ENCODE results near the gene ST6GALNAC5. TPM values are rescaled to one million over a fixed set of nuclear protein-coding genes. Genes with fewer than 3 reads are reported as not detected.

The ST6GALNAC5 gene
- total RNA-seq, 4 donors from 2014 or later = 5.3 to 8.7 (median 8.2) TPM

GRCh38 chr1:76951153-76951552, 83.9 kb downstream of the ST6GALNAC5 start:
- DNase-seq (ENCODE audit: extremely low spot score) = no peak
- Histone ChIP-seq H3K36me3 (no peaks in the 10 kb centered on the region), H3K4me3 (no peak overlapping the region), H3K27ac (replicated peaks in 1 of 4) (no peak overlapping the region), H3K27me3 (no peaks in the 10 kb centered on the region), H3K9me3 (no peaks in the 10 kb centered on the region), H3K4me1 (no peaks in the 10 kb centered on the region)
- WGBS = 78% methylated on average over 2 of the region's 2 CpGs
- intact Hi-C loops (cut with DNase I) = no loop called here
- TF ChIP-seq POLR2A (IDR thresholded peaks at IDR 0.05; ENCODE audit: low read depth) = no peak
- TF ChIP-seq, protein P1, sequence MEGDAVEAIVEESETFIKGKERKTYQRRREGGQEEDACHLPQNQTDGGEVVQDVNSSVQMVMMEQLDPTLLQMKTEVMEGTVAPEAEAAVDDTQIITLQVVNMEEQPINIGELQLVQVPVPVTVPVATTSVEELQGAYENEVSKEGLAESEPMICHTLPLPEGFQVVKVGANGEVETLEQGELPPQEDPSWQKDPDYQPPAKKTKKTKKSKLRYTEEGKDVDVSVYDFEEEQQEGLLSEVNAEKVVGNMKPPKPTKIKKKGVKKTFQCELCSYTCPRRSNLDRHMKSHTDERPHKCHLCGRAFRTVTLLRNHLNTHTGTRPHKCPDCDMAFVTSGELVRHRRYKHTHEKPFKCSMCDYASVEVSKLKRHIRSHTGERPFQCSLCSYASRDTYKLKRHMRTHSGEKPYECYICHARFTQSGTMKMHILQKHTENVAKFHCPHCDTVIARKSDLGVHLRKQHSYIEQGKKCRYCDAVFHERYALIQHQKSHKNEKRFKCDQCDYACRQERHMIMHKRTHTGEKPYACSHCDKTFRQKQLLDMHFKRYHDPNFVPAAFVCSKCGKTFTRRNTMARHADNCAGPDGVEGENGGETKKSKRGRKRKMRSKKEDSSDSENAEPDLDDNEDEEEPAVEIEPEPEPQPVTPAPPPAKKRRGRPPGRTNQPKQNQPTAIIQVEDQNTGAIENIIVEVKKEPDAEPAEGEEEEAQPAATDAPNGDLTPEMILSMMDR (IDR thresholded peaks at IDR 0.05) = no peak

GRCh38 chr1:76955652-76956051, 88.4 kb downstream of the ST6GALNAC5 start:
- Histone ChIP-seq H3K27ac (replicated peaks in 1 of 4) (no peak overlapping the region), H3K4me1 (no peaks in the 10 kb centered on the region), H3K36me3 (no peaks in the 10 kb centered on the region), H3K4me3 (no peak overlapping the region), H3K9me3 (no peaks in the 10 kb centered on the region), H3K27me3 (no peaks in the 10 kb centered on the region)
- no peak for TF ChIP-seq EP300 (IDR thresholded peaks at IDR 0.05)
- TF ChIP-seq POLR2A (IDR thresholded peaks at IDR 0.05; ENCODE audit: low read depth) = no peak
- TF ChIP-seq POLR2AphosphoS5 (IDR thresholded peaks at IDR 0.05) = no peak
- TF ChIP-seq, protein P1 (IDR thresholded peaks at IDR 0.05) = no peak
- DNase-seq (ENCODE audit: extremely low spot score) = no peak
- intact Hi-C loops (cut with DNase I) = no loop called here

DNA sequence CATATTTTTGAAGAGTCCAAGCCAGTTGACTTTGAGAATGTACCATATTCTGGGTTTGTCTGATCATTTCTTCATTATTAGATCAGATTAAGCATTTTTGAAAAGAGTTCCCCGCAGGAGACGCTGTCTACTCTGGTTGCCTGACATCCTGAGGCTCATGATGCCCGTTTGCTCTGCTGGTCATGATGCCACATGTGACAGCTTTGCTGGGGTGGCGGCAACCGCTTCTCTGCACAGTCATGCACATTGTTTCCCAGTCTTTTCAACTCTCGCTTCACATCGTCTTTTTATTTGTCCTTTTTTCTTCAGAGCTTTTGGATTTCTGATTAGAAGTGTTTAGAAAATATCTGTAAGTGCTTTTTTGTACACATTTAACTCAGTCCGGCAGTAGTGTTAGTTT, 90.7 kb downstream of the ST6GALNAC5 start:
- H3K27me3 ChIP-seq = no peaks in the 10 kb centered on the region
- no peak for DNase-seq (ENCODE audit: extremely low spot score)
- no peaks in the 10 kb centered on the region for H3K4me1 ChIP-seq
- no peaks in the 10 kb centered on the region for H3K36me3 ChIP-seq
- H3K27ac ChIP-seq (replicated peaks in 1 of 4) = no peak overlapping the region
- no peak for TF ChIP-seq EP300 (IDR thresholded peaks at IDR 0.05)
- TF ChIP-seq, protein P1 (IDR thresholded peaks at IDR 0.05) = no peak
- TF ChIP-seq POLR2AphosphoS5 (IDR thresholded peaks at IDR 0.05) = no peak
- TF ChIP-seq POLR2A (IDR thresholded peaks at IDR 0.05; ENCODE audit: low read depth) = no peak
- intact Hi-C loops (cut with DNase I) = no loop called here
- 94% methylated on average over 8 of the region's 8 CpGs for WGBS
- no peak overlapping the region for H3K4me3 ChIP-seq
- no peaks in the 10 kb centered on the region for H3K9me3 ChIP-seq

DNA sequence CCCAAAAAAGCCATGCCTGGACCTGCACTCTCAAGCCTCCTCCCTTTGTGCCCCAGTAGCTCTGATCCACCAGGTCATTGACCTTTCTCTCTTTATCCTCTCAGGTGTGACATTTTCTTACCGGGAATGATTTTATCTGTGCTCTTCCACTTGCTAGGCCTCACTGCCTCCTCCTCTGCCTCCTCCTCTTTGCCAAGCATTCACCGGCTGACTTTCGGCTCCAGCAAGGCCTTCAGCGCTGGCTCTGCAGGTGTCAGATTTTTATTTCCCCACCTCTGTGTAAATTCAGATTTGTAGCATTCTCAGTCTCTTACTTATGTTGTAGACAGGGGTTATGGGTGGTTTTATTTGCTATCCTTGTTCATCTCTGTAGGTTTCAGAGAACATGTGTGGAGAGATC, 91.5 kb downstream of the ST6GALNAC5 start:
- intact Hi-C loops (cut with DNase I) = no loop called here
- no peak for DNase-seq (ENCODE audit: extremely low spot score)
- TF ChIP-seq POLR2AphosphoS5 (IDR thresholded peaks at IDR 0.05) (no peak), EP300 (IDR thresholded peaks at IDR 0.05) (no peak), POLR2A (IDR thresholded peaks at IDR 0.05; ENCODE audit: low read depth) (no peak)
- TF ChIP-seq, protein P1 (IDR thresholded peaks at IDR 0.05) = no peak
- Histone ChIP-seq H3K4me3 (no peak overlapping the region), H3K27ac (replicated peaks in 1 of 4) (no peak overlapping the region), H3K4me1 (no peaks in the 10 kb centered on the region), H3K9me3 (peaks cover 0 to under 1% (median 0%) of the 10 kb centered on the region in 4 donors), H3K27me3 (no peaks in the 10 kb centered on the region), H3K36me3 (no peaks in the 10 kb centered on the region)
- WGBS = 95% methylated on average over 4 of the region's 4 CpGs

DNA sequence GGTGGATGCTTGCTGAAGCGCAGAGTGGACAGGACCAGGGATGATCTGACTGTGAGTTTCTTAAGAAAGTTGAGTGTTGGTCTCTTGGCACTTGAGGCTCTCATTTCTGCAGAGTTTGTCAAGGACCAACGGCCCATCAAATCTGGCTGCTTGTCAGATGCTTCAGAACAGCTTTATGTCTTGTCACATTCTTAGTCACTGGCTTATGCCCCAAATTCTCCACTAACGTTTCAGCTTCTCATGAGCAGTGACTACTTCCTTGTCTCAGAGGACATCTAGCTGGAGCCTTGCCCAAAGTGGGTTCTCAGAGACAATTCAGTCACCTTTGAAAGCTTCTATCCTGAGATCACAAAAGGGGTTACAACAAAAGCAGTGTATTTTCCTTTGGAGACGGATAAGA, 92.3 kb downstream of the ST6GALNAC5 start:
- H3K9me3 ChIP-seq = peaks cover 0 to 4% (median 0%) of the 10 kb centered on the region in 4 donors
- no peak overlapping the region for H3K27ac ChIP-seq (replicated peaks in 1 of 4)
- no peak overlapping the region for H3K4me3 ChIP-seq
- no peaks in the 10 kb centered on the region for H3K36me3 ChIP-seq
- no peaks in the 10 kb centered on the region for H3K4me1 ChIP-seq
- TF ChIP-seq, protein P1 (IDR thresholded peaks at IDR 0.05) = no peak
- TF ChIP-seq EP300 (IDR thresholded peaks at IDR 0.05) = no peak
- no peak for TF ChIP-seq POLR2A (IDR thresholded peaks at IDR 0.05; ENCODE audit: low read depth)
- TF ChIP-seq POLR2AphosphoS5 (IDR thresholded peaks at IDR 0.05) = no peak
- H3K27me3 ChIP-seq = no peaks in the 10 kb centered on the region
- 72% methylated on average over 4 of the region's 4 CpGs for WGBS
- intact Hi-C loops (cut with DNase I) = no loop called here
- DNase-seq (ENCODE audit: extremely low spot score) = no peak

Data from esophagus muscularis mucosa (tissue), 4 donors.